WTC11 (cell line): ENCODE data around the gene TMC3.

Source experiments
- CREB1 ChIP-seq: sonication (generic); formaldehyde crosslinking; IDR thresholded peaks from 2 replicates; pipeline ENCODE4 v1.8.0; 2023; ENCODE audit warnings: mild to moderate bottlenecking, missing genetic modification reagents
- ETV6 ChIP-seq: sonication (generic); formaldehyde crosslinking; IDR thresholded peaks from 2 replicates; pipeline ENCODE4 v1.8.1; 2022; ENCODE audit warnings: mild to moderate bottlenecking, missing genetic modification reagents
- FOXJ3 ChIP-seq: sonication (generic); formaldehyde crosslinking; IDR thresholded peaks from 2 replicates; pipeline ENCODE4 v1.9.0; 2021; ENCODE audit warnings: missing genetic modification reagents, mild to moderate bottlenecking, borderline replicate concordance
- HMGXB4 ChIP-seq: sonication (generic); formaldehyde crosslinking; IDR thresholded peaks from 2 replicates; pipeline ENCODE4 v1.8.1; 2023; ENCODE audit warnings: mild to moderate bottlenecking, moderate library complexity, missing genetic modification reagents
- MAX ChIP-seq: sonication (generic); formaldehyde crosslinking; IDR thresholded peaks from 2 replicates; pipeline ENCODE4 v1.8.0; 2022; ENCODE audit warnings: mild to moderate bottlenecking, missing genetic modification reagents
- NR2C2 ChIP-seq: sonication (generic); formaldehyde crosslinking; IDR thresholded peaks from 2 replicates; pipeline ENCODE4 v1.8.0; 2022; ENCODE audit warnings: mild to moderate bottlenecking, missing genetic modification reagents
- SMAD4 ChIP-seq: sonication (generic); formaldehyde crosslinking; IDR thresholded peaks from 2 replicates; pipeline ENCODE4 v1.8.0; 2022; ENCODE audit warnings: mild to moderate bottlenecking, missing genetic modification reagents
- USF2 ChIP-seq: sonication (generic); formaldehyde crosslinking; IDR thresholded peaks from 2 replicates; pipeline ENCODE4 v1.8.1; 2023; ENCODE audit warnings: mild to moderate bottlenecking, missing genetic modification reagents, moderate library complexity
- ZNF281 ChIP-seq: sonication (generic); formaldehyde crosslinking; IDR thresholded peaks from 2 replicates; pipeline ENCODE4 v1.8.0; 2023; ENCODE audit warnings: mild to moderate bottlenecking, missing genetic modification reagents
- TF ChIP-seq, protein P1 (sequence below): fragments of 200-600 bp; IDR thresholded peaks from 2 replicates; pipeline ENCODE4 v1.8.0; 2022; ENCODE audit warnings: antibody characterized with exemption
- TF ChIP-seq, protein P2 (sequence below): sonication (generic); formaldehyde crosslinking; IDR thresholded peaks from 2 replicates; pipeline ENCODE4 v1.8.0; 2022; ENCODE audit warnings: mild to moderate bottlenecking, missing genetic modification reagents
- TF ChIP-seq, protein P3 (sequence below): sonication (generic); formaldehyde crosslinking; IDR thresholded peaks from 2 replicates; pipeline ENCODE4 v1.8.1; 2022; ENCODE audit warnings: low read depth, mild to moderate bottlenecking, moderate library complexity, missing genetic modification reagents, borderline replicate concordance

- TF ChIP-seq, protein P1, sequence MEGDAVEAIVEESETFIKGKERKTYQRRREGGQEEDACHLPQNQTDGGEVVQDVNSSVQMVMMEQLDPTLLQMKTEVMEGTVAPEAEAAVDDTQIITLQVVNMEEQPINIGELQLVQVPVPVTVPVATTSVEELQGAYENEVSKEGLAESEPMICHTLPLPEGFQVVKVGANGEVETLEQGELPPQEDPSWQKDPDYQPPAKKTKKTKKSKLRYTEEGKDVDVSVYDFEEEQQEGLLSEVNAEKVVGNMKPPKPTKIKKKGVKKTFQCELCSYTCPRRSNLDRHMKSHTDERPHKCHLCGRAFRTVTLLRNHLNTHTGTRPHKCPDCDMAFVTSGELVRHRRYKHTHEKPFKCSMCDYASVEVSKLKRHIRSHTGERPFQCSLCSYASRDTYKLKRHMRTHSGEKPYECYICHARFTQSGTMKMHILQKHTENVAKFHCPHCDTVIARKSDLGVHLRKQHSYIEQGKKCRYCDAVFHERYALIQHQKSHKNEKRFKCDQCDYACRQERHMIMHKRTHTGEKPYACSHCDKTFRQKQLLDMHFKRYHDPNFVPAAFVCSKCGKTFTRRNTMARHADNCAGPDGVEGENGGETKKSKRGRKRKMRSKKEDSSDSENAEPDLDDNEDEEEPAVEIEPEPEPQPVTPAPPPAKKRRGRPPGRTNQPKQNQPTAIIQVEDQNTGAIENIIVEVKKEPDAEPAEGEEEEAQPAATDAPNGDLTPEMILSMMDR = no peak
- TF ChIP-seq, protein P2, sequence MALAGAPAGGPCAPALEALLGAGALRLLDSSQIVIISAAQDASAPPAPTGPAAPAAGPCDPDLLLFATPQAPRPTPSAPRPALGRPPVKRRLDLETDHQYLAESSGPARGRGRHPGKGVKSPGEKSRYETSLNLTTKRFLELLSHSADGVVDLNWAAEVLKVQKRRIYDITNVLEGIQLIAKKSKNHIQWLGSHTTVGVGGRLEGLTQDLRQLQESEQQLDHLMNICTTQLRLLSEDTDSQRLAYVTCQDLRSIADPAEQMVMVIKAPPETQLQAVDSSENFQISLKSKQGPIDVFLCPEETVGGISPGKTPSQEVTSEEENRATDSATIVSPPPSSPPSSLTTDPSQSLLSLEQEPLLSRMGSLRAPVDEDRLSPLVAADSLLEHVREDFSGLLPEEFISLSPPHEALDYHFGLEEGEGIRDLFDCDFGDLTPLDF (CRISPR knock-in tag) = no peak
- TF ChIP-seq USF2 (CRISPR knock-in tag) (no peak), NR2C2 (CRISPR knock-in tag) (no peak), ETV6 (CRISPR knock-in tag) (no peak), MAX (CRISPR knock-in tag) (no peak), ZNF281 (CRISPR knock-in tag) (no peak), SMAD4 (CRISPR knock-in tag) (no peak), HMGXB4 (CRISPR knock-in tag) (no peak), FOXJ3 (CRISPR knock-in tag) (no peak), CREB1 (no peak)
- TF ChIP-seq, protein P3, sequence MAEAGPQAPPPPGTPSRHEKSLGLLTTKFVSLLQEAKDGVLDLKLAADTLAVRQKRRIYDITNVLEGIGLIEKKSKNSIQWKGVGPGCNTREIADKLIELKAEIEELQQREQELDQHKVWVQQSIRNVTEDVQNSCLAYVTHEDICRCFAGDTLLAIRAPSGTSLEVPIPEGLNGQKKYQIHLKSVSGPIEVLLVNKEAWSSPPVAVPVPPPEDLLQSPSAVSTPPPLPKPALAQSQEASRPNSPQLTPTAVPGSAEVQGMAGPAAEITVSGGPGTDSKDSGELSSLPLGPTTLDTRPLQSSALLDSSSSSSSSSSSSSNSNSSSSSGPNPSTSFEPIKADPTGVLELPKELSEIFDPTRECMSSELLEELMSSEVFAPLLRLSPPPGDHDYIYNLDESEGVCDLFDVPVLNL (CRISPR knock-in tag) = no peak
Measured at GRCh38 chr15:81323559-81323943, 50.5 kb downstream of the TMC3 start.
